ENCODE results near the gene MYO9B. TPM values are rescaled to one million over a fixed set of nuclear protein-coding genes. Genes with fewer than 3 reads are reported as not detected.

Gene MYO9B
- total RNA-seq, 1 donor from 2014 or later: 100 TPM

- no peak overlapping the region for H3K4me3 ChIP-seq
- TF ChIP-seq CTCF (IDR thresholded peaks at IDR 0.05) (no peak), POLR2A (IDR thresholded peaks at IDR 0.05) (no peak), POLR2AphosphoS5 (IDR thresholded peaks at IDR 0.05; ENCODE audit: insufficient read depth in 1 of 2, low read depth in 1 of 2) (no peak)
- no peaks in the 10 kb centered on the region for H3K4me1 ChIP-seq
- H3K27ac ChIP-seq: no peak overlapping the region
- no peak for DNase-seq (ENCODE audit: extremely low spot score in 2 of 2)
- intact Hi-C loops (cut with DNase I): no loop called here
- H3K27me3 ChIP-seq: no peaks in the 10 kb centered on the region
- H3K9me3 ChIP-seq: no peaks in the 10 kb centered on the region
- peaks cover 0 to 86% of the 10 kb centered on the region in 2 donors for H3K36me3 ChIP-seq
Observed at GRCh38 chr19:17192751-17193150, 117.2 kb downstream of the MYO9B start.

GRCh38 chr19:17194608-17195007, 119.0 kb downstream of the MYO9B start:
- intact Hi-C loops (cut with DNase I): no loop called here
- TF ChIP-seq POLR2AphosphoS5 (IDR thresholded peaks at IDR 0.05; ENCODE audit: insufficient read depth in 1 of 2, low read depth in 1 of 2) (no peak), POLR2A (IDR thresholded peaks at IDR 0.05) (no peak), CTCF (IDR thresholded peaks at IDR 0.05) (no peak)
- Histone ChIP-seq H3K9me3 (no peaks in the 10 kb centered on the region), H3K36me3 (peaks cover 5 to 81% of the 10 kb centered on the region in 2 donors), H3K4me3 (no peak overlapping the region), H3K27me3 (no peaks in the 10 kb centered on the region), H3K4me1 (no peaks in the 10 kb centered on the region), H3K27ac (no peak overlapping the region)
- DNase-seq (ENCODE audit: extremely low spot score in 2 of 2): no peak

GRCh38 chr19:17195106-17195505, 119.5 kb downstream of the MYO9B start:
- Histone ChIP-seq H3K4me3 (no peak overlapping the region), H3K27me3 (no peaks in the 10 kb centered on the region), H3K36me3 (peaks cover 5 to 80% of the 10 kb centered on the region in 2 donors), H3K4me1 (no peaks in the 10 kb centered on the region), H3K9me3 (no peaks in the 10 kb centered on the region), H3K27ac (no peak overlapping the region)
- intact Hi-C loops (cut with DNase I): no loop called here
- no peak for DNase-seq (ENCODE audit: extremely low spot score in 2 of 2)
- TF ChIP-seq POLR2AphosphoS5 (IDR thresholded peaks at IDR 0.05; ENCODE audit: insufficient read depth in 1 of 2, low read depth in 1 of 2) (no peak), CTCF (IDR thresholded peaks at IDR 0.05) (no peak), POLR2A (IDR thresholded peaks at IDR 0.05) (no peak)

GRCh38 chr19:17196610-17197009, 121.0 kb downstream of the MYO9B start:
- H3K4me3 ChIP-seq: no peak overlapping the region
- H3K27me3 ChIP-seq: no peaks in the 10 kb centered on the region
- peaks cover 13 to 81% of the 10 kb centered on the region in 2 donors for H3K36me3 ChIP-seq
- intact Hi-C loops (cut with DNase I): no loop called here
- DNase-seq (ENCODE audit: extremely low spot score in 2 of 2): no peak
- TF ChIP-seq POLR2AphosphoS5 (IDR thresholded peaks at IDR 0.05; ENCODE audit: insufficient read depth in 1 of 2, low read depth in 1 of 2) (no peak), POLR2A (IDR thresholded peaks at IDR 0.05) (no peak), CTCF (IDR thresholded peaks at IDR 0.05) (no peak)
- no peaks in the 10 kb centered on the region for H3K4me1 ChIP-seq
- no peaks in the 10 kb centered on the region for H3K9me3 ChIP-seq
- no peak overlapping the region for H3K27ac ChIP-seq

- H3K9me3 ChIP-seq: no peaks in the 10 kb centered on the region
- no peaks in the 10 kb centered on the region for H3K27me3 ChIP-seq
- H3K36me3 ChIP-seq: peaks cover 13 to 81% of the 10 kb centered on the region in 2 donors
- H3K4me3 ChIP-seq: no peak overlapping the region
- no peaks in the 10 kb centered on the region for H3K4me1 ChIP-seq
- intact Hi-C loops (cut with DNase I): no loop called here
- no peak overlapping the region for H3K27ac ChIP-seq
- TF ChIP-seq CTCF (IDR thresholded peaks at IDR 0.05) (no peak), POLR2A (IDR thresholded peaks at IDR 0.05) (no peak), POLR2AphosphoS5 (IDR thresholded peaks at IDR 0.05; ENCODE audit: insufficient read depth in 1 of 2, low read depth in 1 of 2) (no peak)
- no peak for DNase-seq (ENCODE audit: extremely low spot score in 2 of 2)
Observed at GRCh38 chr19:17197666-17198065, 122.1 kb downstream of the MYO9B start.

Data from vagina (tissue), 2 donors.